HG03457 (cell line): ENCODE measurements around the gene CCDC78.
"Not testable (repeated sequence)": the region's sequence is repeated elsewhere in the genome, so short reads cannot be mapped to it uniquely, and the experiment has no call there.

Experiments
- ATAC-seq: cut with Tn5 transposase; IDR thresholded peaks from one replicate; pipeline ENCODE4 v1.9.1; 2021; ENCODE audit warnings: moderate number of reproducible peaks; ENCODE audit not compliant: unreplicated experiment

Gene CCDC78

DNA sequence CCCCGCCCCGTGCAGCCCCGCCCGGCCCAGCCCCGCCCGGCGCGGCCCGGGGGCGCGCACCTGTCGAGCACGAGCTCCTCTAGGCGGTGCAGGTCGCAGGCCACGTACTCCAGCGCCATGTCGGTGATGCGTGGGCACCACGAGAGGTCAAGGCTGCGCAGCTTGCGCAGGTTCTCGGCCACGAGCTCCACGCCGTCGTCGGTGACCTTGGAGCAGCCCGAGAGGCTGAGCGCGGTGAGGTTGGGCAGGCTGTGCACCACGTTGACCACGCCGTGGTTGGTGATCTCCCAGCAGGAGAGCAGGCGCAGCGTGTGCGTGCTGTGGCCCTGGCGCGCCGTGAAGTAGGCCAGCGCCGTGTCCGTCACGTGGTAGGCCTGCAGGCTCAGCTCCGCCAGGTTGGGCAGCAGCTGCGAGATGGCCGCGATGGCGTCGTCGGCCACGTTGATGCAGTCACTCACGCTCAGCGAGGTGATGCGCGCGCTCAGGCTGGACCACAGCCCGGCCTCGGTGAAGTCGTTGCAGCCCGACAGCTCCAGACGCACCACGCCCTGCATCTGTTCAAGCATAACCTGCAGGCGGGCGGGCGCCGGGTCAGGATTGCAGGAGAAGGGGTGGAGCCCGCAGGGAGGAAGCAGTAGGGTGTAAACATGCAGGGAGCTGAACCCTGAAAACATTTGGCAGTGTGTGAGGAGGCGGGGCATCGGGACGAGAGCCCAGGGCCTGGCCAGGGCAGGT lies 30.7 kb downstream of the CCDC78 start:
- ATAC-seq = no peak

DNA sequence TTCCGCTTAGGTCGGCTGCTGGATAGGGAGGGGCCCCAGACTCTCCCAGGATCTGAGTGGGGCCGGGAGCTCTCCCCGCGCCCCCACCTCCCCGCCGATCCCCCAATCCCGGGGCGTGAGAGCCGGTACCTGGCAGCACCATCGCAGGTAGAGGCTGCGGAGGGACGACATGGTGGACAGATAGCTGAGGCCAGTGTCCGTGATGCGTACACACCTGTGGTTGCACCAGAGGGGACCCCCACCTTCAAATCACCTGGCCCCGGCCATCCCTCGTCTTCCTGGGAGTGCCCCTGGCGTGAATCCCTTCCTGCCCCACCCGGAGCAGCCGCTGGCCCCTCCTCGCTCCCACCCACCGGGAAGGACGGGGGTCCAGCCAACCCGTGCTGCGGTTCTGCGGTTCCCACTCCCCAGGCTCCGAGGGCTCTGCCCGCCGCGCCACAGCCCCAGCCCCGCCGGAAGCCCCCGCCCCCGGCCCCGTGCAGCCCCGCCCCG lies 31.3 kb downstream of the CCDC78 start:
- ATAC-seq = no peak

DNA sequence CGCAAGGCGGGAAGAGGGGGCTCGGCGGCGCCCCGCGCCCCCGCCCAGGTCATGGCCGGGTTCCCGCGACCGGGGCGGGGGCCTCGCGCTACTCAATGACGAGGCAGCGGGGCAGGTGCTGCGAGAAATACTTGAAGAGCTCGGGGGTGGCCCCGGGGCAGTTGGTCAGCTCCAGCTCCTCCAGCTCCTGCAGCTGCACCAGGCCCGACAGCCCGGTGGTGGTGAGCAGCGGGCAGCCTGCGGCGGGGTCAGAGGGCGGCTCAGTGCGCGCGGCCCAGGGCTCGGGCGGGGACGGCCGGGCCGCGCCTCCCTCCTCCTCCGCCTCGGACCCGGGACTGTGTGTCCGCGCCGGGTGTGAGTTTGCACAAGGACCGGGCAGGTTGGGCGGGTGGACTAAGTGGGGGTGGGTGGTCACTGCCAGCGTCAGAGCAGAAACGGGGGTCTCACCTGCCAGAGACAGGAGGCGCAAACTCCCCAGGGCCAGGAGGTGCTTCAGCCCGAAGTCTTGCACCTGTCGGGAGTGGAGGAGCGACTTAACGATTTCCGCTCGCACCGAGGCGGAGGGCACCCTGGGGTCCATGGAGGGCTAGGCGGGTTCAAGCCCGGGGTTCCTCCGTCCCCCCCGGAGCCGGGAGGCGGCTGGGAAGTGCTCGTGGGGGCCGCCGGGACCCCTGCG lies 31.9 kb downstream of the CCDC78 start:
- ATAC-seq = no peak

DNA sequence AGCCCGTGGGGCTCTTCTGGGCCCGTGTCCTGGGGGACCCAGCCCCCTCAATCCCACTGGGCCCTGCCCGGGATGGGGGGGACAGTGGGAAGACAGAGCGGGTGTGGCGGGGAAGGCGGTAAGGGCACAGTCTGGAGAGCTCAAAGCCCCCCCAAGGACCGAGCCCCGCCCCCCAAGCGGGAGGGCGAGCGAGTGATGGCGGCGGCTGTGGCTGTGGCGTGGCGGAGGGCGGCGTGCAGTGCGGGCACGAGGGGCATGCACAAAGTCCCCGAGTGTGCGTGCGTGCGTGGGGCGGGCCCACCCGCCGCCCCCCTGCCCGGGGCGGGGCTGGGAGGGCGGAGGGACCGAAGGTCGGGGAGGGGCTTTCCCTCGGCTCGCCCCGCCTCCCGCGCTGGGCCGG lies 32.5 kb downstream of the CCDC78 start:
- ATAC-seq = no peak

DNA sequence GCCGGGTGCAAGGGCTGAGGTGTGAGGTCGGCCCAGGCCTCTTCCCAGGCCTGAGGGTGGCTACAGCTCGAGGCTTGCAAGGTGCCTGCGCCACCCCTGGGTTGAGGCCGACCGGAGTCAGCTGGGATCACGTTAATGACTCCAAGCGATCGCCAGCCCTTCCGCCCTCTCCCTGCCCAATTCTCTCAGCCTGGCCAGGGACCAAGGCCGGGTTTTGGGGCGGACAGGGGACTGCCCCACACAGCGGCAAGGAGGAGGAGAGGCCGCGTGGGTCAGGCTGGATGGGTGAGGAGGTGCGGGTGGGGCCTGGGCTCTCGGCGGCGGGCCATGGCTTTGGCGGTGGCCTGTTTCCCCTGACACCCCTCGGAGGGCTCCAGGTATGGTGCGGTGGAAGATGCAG lies 32.9 kb downstream of the CCDC78 start:
- ATAC-seq = no peak

DNA sequence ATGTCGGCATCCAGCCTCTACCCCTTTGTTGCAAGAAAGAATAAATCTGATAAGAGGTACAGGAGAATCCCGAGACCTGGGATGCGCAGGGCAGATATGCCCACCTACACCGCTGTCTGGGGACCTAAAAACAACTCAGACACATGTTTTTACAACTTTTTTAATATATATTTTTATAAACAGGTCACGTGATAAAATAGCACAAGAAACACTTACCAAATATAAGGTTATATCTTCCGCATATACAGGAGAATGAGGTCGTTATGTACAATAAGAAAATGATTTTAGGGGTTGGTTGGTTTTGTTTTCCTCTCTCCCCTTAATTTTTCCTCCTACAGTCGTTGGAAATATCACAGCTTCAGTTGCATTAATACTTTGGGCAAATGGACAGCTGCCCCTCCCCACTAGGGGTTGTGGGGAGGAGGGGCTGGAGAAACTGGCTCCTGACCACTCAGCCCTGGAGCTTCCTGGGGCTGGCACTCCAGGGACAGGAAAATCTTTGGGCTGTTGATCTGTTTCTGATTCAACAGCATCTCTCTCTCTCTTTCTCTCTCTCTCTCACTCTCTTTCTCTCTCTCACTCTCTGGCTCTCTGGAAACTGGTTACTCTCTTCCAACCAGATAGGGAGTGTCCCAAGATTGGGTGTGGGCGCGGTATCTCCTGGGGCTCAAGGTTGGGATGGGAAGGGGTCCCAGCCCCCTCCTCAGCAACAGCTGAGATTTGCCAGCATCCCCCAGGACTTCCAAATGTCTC lies 33.7 kb downstream of the CCDC78 start:
- no peak for ATAC-seq

DNA sequence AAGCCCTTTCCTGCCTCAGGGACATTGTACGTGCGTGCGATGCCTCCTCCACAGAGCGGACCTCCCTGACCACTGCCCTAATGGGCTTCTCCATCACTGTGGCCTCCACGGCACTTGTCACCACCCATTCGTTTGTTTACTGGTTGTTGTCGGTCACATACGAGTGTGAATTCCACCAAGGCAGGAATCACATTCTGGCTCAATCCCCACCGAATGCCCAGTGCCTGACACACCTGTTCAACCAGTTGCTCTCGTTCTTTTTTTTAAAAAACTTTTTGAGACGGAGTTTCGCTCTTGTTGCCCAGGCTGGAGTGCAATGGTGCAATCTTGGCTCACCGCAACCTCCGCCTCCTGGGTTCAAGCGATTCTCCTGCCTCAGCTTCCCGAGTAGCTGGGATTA lies 35.0 kb downstream of the CCDC78 start:
- not testable (repeated sequence) for ATAC-seq

DNA sequence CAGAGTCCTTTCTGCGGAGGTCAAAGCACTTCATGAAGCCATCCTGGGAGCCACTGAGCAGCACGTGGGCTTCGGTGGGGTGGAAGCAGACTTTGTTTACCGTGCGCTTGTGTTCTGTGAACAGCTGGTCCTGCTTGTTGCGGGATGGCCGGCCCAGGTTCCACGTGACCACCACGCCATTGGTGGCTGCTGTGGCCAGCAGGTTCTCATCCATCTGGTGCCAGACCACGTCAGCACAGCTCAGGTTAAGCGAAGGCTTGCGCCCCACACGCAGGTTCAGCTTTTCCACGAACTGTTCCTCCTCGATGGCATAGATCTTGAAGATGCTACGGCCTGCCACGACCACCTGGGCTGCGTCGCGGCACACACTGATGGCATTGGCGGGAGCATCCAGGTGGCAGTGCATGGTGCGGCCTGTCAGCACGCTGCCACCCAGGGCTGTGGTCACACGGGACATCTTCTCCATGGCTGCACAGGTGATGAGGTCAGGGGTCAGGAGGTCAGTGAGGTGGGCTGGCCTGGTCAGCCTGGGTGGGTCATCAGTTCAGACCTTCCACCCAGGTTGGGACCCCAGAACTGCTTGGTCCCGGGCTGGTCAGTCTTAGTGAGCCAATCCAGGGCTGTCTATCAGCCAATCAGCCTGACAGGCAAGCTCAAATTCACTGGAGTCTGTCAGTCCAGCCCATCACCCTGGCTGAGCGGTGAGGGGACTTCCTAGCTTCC lies 36.9 kb downstream of the CCDC78 start:
- no peak for ATAC-seq

DNA sequence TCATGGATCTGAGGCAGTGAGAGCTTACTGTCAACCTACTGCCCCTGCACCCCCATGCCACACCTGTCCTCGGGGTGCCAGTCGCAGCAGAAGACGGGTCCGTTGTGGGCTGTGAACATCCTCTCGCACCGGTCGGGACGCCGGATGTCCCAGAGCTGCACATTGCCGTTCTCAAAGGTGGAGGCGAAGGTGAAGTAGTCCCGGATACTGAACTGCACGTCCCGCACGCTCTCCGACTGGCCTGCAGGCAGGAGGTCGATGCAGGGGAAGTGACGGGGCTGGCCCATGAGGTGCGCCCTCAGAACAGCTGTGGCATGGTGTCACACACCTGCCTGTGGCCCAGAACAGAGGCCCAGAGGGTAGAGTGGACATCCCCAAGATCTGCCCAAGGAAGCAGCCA lies 38.7 kb downstream of the CCDC78 start:
- no peak for ATAC-seq

DNA sequence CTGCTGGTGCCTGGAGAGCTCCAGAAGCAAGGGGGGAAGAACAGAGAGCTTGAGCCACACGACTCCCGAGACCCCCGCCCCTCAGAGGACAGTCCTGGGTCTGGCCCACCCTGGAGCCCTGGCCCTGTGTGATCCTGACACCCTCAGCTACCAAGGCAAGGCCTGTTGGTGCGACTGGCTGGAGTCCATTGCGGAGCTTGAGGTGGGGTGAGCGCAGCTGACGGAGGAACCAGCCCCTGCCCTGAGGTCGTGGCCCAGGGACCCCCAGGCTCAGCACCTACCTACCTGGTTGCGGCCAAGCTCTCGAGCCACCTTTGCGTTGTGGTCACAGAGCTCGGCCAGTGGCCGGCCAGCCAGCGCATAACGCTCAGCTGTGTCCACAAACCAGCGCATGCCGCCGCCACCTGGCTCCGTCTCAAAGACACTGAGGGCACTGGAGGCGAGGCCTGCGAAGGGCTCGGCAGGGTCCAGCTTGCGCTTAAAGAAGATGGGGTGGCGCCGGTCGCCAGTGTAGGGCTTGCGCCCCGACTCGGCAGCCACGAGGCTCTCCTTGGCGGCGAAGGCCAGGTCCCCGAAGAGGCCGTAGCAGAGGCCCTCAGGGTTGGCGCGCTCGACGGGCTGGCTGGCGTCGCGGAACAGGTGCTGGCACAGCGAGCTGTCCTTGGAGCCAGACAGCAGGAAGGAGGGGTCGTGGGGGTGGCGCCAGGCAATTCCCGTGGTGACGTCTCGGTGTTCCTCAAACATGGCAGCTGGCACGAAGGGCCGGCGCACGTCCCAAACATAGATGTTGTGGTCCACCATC lies 39.6 kb downstream of the CCDC78 start:
- ATAC-seq = no peak

DNA sequence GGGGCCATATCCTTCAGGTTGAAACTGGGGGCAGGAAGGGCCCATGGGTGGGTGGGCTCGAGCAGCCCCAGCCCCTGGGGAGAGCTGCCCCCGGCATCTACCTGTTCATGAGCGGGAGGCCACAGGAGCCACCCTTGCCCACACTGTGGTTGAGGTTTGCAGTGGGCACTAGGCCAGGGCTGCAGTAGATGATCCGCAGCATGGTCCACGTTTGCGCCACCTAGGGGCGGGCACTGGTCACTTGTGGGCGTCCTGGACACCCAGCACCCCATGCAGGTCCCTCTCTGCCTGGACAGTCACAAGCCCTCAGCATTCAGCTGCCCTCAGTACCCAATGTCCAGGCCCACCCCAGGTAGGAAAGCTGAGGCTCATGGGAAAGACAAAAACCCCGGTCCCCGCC lies 40.3 kb downstream of the CCDC78 start:
- ATAC-seq = no peak

DNA sequence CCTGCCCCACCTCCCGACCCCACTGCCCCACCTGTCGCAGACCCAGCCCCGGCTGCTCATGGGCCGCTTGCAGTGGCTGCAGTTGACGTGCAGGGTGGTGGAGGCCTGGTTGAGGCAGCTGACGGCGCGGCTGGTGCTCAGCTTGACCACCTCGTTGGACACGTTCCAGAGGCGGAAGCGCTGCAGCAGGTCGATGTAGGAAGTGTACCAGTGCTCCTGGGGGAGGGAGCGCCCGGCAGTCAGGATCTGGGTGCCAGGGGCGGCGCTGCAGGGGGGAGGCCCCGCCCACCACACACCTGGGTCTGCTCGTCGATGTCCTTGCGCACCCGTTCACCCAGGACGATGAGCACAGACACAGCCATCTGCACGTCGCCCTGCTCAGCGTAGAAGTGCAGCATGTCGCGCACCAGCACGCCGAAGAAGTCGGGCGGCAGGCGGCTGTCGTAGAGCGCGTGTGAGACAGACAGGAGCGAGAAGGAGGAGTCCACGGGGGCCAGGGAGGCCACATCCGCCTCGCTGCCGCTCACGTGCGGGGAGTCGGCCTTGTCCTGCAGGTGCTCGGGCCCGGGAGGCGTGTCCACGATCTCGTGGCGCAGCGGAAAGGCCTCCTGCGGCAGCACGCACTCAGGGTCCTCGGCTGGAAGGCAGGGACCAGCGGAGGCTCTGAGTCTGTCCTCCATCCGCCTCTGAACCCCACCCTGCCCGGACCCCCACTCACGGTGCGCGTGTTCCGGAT lies 41.1 kb downstream of the CCDC78 start:
- ATAC-seq = no peak

DNA sequence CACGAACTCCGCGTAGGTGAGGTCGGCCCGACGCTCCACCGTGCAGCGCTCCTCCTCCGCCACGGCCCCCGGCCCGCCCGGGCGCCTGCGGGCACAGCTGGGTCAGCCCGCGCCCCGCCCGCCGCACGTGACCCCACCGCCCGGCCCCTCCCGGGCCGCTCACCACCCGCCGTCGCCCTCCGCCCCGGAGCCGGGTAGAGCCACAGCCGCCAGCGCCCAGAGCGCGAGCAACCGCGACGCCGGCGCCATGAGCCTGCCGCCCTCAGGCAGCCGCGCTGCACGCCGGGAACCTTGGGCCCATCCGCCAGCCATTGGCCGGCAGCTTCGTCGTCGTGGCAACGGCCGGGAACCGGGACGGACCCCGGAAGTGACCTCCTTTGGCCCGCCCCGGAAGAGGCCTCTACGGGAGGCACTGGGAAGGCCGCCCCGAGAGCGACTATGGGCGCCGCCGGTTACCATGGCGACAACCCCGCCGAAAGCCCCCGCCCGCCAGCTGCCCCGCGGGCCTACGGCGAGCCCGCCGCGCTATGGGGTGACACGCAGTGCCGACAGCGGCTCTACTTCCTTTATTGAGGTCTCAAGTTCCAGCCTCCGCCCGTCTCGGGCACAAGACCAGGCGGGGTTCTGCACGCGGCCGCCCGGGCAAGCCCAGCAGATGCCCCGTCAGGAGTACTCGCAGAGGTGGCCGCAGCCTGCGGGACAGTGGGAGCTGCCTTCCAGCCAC lies 42.0 kb downstream of the CCDC78 start, which contains the start of gene JMJD8:
TSS of gene JMJD8 (minus strand) at position 264 of the 724 bp plus-strand sequence. CDS start at position 249, 15 bp downstream.
- ATAC-seq = peak; percentile 43

DNA sequence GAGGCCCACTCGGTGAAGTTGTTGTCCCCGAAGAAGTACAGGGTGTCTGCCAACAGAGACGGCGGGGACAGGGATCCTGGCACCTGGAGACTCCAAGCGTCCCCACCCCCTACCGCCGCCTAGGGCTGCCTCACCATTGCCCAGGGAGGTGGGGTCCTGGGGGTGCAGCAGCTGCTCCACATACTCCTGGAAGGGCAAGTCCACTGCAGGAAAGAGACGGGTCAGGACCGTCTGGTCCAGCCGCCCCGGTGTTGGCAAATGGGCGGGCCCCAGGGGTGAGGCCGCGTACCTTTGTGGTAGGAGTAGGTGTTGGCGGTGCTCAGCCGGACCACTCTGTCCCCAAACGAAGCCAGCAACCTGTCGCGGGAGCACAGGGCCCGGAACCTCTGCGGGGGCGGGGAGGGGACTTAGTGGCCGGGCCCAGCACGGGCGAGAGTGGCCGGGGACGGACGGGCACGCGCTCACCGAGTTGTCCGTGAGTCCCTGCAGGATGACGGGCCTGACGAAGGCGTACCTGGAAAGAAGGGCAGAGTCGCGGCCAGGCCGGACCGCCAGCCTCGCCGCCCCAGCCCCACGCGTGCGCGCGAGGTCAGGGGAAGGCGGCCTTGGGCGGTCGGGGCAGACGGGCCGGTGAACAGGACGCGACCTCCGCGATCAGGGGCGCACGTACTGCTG lies 42.7 kb downstream of the CCDC78 start:
- no peak for ATAC-seq

DNA sequence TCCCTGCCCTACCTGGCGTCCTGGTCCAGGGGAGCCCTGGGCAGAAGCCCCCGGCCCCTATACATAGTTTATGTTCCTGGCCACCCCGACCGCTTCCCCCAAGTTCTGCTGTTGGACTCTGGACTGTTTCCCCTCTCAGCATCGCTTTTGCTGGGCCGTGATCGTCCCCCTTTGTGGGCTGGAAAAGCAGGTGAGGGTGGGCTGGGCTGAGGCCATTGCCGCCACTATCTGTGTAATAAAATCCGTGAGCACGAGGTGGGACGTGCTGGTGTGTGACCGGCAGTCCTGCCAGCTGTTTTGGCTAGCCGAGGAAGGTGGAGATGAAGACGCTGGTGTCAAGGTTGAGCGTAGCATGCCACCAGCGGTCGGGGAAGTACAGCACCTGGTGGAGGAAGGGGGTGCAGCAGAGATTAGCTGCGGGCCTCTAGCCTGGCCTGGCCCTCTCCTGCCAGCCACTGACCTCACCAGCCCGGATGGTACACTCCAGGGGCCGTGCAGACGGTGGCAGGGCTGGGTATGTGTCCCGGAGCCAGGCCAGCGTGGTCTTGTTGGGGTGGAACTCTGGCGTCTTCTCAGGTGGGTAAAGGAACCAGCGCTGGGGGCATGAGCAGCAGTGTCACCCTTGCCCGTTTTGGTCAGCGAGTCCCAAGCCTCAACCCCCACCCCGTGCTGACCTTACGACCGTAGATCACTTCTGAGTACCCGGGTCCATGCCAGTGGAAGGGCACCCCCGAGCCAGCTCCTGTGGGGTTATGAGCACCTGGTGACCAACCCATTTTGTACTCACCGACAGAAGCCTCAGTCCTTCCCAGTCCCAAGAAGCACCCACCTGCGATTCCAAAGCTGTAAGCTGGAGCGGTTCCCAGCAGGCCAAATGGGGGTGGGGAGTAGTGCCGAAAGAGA lies 43.5 kb downstream of the CCDC78 start:
- no peak for ATAC-seq

DNA sequence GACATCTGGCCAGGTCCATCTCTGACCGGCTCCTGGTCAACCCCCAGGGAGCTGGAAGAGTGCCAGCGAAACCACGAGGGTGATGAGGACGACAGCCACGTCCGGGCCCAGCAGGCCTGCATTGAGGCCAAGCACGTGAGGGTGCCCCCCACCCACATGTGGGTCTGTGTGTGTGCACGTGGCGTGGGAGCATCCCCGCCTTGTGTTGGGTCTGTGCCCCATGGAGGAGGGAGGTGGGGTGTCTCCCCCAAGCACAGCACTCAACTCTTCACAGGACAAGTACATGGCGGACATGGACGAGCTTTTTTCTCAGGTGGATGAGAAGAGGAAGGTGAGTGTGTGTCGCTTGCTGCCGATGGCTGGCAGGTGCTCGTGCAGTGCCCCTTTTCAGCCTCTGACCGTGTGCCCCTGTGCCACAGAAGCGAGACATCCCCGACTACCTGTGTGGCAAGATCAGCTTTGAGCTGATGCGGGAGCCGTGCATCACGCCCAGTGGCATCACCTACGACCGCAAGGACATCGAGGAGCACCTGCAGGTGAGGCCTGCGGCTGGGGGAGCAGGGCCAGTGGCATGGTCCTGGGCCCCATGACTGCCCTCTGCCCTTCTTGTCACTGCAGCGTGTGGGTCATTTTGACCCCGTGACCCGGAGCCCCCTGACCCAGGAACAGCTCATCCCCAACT lies 44.4 kb downstream of the CCDC78 start:
- ATAC-seq = no peak
